Kidney glomerular epithelial cell (primary cell): ENCODE data around the gene ZNF136.
A peak's percentile ranks its signal among the peaks of the same experiment; 100 is the strongest.

ENCODE experiments used
- DNase-seq: peaks from one replicate; lab custom pipeline; 2025; lab: John Stamatoyannopoulos, UW

Gene ZNF136

GRCh38 chr19:12162882-12163806, at the start of gene ZNF136:
Gene ZNF136, plus strand, starts transcription at chr19:12163096. Its CDS starts 108 bp downstream, at chr19:12163204.
- DNase-seq, result peak; percentile 85

- no peak for DNase-seq
These were observed 49.8 kb upstream of the ZNF136 start for GRCh38 chr19:12113121-12113520.

GRCh38 chr19:12117201-12117970, 45.5 kb upstream of the ZNF136 start:
- DNase-seq, result no peak

GRCh38 chr19:12126707-12127106, 36.2 kb upstream of the ZNF136 start:
- no peak for DNase-seq

GRCh38 chr19:12133069-12133468, 29.8 kb upstream of the ZNF136 start:
- no peak for DNase-seq

GRCh38 chr19:12137221-12137940, 25.5 kb upstream of the ZNF136 start:
- DNase-seq, result no peak

- no peak for DNase-seq
These were observed 23.6 kb upstream of the ZNF136 start for GRCh38 chr19:12139269-12139668.

- DNase-seq, result peak; percentile 83
These were observed 22.9 kb upstream of the ZNF136 start, which contains the start of gene ZNF20 for GRCh38 chr19:12139885-12140544. Gene ZNF20, minus strand, starts transcription at chr19:12140350. Its CDS starts 168 bp downstream, at chr19:12140182.

- DNase-seq, result peak; percentile 66
These were observed 22.1 kb upstream of the ZNF136 start for GRCh38 chr19:12140545-12141404.

- no peak for DNase-seq
These were observed 21.5 kb upstream of the ZNF136 start for GRCh38 chr19:12141405-12141736.

- DNase-seq, result no peak
These were observed 17.5 kb upstream of the ZNF136 start for GRCh38 chr19:12145348-12145747.

- DNase-seq, result no peak
These were observed 7.5 kb upstream of the ZNF136 start for GRCh38 chr19:12155324-12155860.

- DNase-seq, result peak; percentile 79
These were observed 6.5 kb upstream of the ZNF136 start, which contains the start of gene ZNF625 for GRCh38 chr19:12156223-12157058. Gene ZNF625, minus strand, starts transcription at chr19:12156734. Its CDS starts 176 bp downstream, at chr19:12156558.

- no peak for DNase-seq
These were observed 3.0 kb upstream of the ZNF136 start for GRCh38 chr19:12159773-12160414.

- no peak for DNase-seq
These were observed 399 bp upstream of the ZNF136 start for GRCh38 chr19:12162513-12162881.

GRCh38 chr19:12163826-12164225, 930 bp downstream of the ZNF136 start:
- DNase-seq, result no peak

- no peak for DNase-seq
These were observed 3.7 kb downstream of the ZNF136 start for GRCh38 chr19:12166626-12167025.

- DNase-seq, result no peak
These were observed 17.5 kb downstream of the ZNF136 start for GRCh38 chr19:12180377-12180776.

- no peak for DNase-seq
These were observed 24.7 kb downstream of the ZNF136 start for GRCh38 chr19:12187625-12188024.
